Type B pancreatic cell (in vitro differentiated cells): ENCODE results near the gene PGM2L1. TPM values are rescaled to one million over a fixed set of nuclear protein-coding genes. Genes with fewer than 3 reads are reported as not detected.

Experiments
- DNase-seq: peaks from one replicate; pipeline ENCODE4 v3.0.0; 2021; ENCODE audit warnings: mixed read lengths; ENCODE audit not compliant: unreplicated experiment; ENCODE audit errors: extremely low spot score
- H3K27ac Mint-ChIP-seq: 2 replicates; pipeline ENCODE4 v1.8.0; 2021; ENCODE audit warnings: mild to moderate bottlenecking, mixed read lengths
- H3K27me3 Mint-ChIP-seq: 2 replicates; pipeline ENCODE4 v1.8.0; 2021; ENCODE audit warnings: mixed read lengths
- H3K36me3 Mint-ChIP-seq: 2 replicates; pipeline ENCODE4 v1.8.0; 2021; ENCODE audit warnings: mixed read lengths
- H3K4me1 Mint-ChIP-seq: one replicate; pipeline ENCODE4 v1.8.0; 2021; ENCODE audit warnings: mixed read lengths; ENCODE audit not compliant: unreplicated experiment
- H3K4me3 Mint-ChIP-seq: 2 replicates; pipeline ENCODE4 v1.8.0; 2021; ENCODE audit warnings: mild to moderate bottlenecking, mixed read lengths
- H3K9me3 Mint-ChIP-seq: 2 replicates; pipeline ENCODE4 v1.8.0; 2021; ENCODE audit warnings: mixed read lengths
- total RNA-seq: library from RNA; stranded (reverse); gene quantifications from 2 replicates; pipeline ENCODE4 v1.2.1, GENCODE V29; 2021; ENCODE audit warnings: low replicate concordance
- TF ChIP-seq, protein P1 (sequence below): fragments of 200-600 bp; sonication (generic); conservative IDR thresholded peaks from 2 replicates; pipeline ENCODE4 v1.5.0; 2021; ENCODE audit warnings: antibody characterized with exemption, mild to moderate bottlenecking

Gene PGM2L1
- total RNA-seq, 1 donor from 2014 or later, result 10.3 TPM

DNA sequence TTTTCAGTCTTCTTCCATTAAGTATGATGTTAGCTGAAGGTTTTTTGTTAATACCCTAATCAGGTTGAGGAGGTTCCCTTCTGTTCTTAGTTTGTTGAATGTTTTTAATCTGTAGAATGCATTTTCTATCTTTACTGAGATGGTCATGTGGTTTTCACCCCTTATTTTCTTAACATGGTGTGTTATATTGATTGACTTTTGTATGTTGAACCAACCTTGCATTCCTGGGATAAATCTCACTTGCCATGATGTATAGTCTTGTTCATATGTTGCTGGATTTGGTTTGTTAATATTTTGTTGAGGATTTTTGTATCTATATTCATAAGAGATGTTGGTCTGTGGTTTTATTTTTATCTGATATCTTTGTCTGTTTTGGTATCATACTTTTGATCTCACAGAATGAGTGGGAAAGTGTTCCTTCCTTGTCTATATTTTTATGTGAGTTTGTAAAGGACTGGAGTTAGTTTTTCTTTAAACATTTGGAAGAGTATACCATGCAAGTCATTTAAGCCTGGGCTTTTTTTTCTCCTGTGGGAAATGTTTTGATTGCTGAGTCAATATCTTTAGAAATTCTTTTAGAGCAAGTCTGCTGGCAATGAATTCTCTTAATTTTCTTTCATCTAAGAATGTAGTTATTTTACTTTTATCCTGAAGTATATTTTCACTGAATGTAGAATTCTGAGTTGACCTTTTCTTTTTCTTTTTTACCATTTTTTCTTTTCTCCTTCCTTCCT, 81.3 kb downstream of the PGM2L1 start:
- no peaks in the 10 kb centered on the region for H3K4me1 Mint-ChIP-seq
- TF ChIP-seq, protein P1, sequence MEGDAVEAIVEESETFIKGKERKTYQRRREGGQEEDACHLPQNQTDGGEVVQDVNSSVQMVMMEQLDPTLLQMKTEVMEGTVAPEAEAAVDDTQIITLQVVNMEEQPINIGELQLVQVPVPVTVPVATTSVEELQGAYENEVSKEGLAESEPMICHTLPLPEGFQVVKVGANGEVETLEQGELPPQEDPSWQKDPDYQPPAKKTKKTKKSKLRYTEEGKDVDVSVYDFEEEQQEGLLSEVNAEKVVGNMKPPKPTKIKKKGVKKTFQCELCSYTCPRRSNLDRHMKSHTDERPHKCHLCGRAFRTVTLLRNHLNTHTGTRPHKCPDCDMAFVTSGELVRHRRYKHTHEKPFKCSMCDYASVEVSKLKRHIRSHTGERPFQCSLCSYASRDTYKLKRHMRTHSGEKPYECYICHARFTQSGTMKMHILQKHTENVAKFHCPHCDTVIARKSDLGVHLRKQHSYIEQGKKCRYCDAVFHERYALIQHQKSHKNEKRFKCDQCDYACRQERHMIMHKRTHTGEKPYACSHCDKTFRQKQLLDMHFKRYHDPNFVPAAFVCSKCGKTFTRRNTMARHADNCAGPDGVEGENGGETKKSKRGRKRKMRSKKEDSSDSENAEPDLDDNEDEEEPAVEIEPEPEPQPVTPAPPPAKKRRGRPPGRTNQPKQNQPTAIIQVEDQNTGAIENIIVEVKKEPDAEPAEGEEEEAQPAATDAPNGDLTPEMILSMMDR, result no peak
- no peak for DNase-seq

DNA sequence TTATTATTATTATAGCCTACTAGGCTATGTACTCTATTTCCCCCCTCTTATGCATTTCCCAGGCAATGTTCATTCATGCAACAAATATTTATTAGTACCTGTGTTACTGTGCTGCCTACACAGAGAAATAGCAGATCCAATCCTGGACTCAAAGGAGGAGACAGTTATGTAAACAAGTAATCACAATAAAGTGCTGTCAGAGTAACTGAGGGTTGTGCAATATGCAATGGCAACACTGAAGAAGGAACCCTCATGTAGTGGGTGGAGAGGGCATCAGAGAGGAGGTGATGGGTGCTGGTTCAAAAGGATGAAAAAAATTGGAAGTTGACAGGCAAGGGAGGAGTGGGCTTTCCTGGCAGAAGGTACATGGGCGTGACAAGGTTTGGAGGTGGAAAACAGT, 85.9 kb downstream of the PGM2L1 start:
- H3K4me3 Mint-ChIP-seq, result no peak overlapping the region
- no peak for DNase-seq
- H3K27me3 Mint-ChIP-seq, result peaks cover 63% of the 10 kb centered on the region
- H3K27ac Mint-ChIP-seq, result no peak overlapping the region
- TF ChIP-seq, protein P1, result no peak
- H3K9me3 Mint-ChIP-seq, result peaks cover 16% of the 10 kb centered on the region
- H3K4me1 Mint-ChIP-seq, result no peaks in the 10 kb centered on the region
- peaks cover 4% of the 10 kb centered on the region for H3K36me3 Mint-ChIP-seq

More for the DNA sequence above, 81.3 kb downstream of the PGM2L1 start:
- Mint-ChIP-seq H3K27ac (no peak overlapping the region), H3K27me3 (peaks cover 45% of the 10 kb centered on the region), H3K9me3 (peaks cover 26% of the 10 kb centered on the region), H3K4me3 (no peak overlapping the region), H3K36me3 (peaks cover 4% of the 10 kb centered on the region)

DNA sequence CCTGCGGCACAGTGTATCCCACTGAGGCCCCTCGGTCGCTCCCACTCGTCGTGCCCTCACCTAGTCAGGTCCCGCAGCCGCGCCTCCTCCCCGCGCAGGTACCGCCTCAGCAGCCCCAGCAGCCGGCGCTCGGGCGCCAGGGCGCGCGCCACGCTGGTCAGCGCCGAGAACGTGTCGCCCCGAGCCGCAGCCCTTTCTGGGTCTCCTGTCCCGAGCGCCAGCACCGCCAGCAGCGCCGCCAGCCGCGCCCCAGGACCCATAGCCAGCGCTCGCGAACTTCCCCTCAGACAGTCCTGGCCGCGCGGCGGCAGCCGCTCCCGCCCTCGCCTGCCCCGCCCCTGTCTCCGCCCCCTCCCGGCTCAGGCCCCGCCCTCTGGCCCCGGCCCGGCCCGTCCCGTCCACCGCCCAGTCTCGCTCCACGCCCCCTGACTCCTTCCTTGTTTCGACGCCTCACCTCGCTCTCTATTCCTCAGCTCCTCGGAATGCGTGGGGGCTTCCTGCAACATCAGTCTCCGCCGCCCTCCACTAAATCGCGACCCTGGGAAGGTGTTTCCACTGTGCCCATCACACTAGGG, 86.8 kb downstream of the PGM2L1 start, which contains the start of gene P4HA3:
TSS of gene P4HA3 (minus strand) at position 289 of the 575 bp plus-strand sequence. CDS start at position 260, 29 bp downstream.
- H3K36me3 Mint-ChIP-seq, result no peaks in the 10 kb centered on the region
- peak within 1 kb of the TSS; percentile 82 for H3K4me3 Mint-ChIP-seq
- H3K9me3 Mint-ChIP-seq, result peaks cover 9% of the 10 kb centered on the region
- H3K4me1 Mint-ChIP-seq, result no peaks in the 10 kb centered on the region
- peak; percentile 74 for DNase-seq
- TF ChIP-seq, protein P1, result no peak
- no peak within 1 kb of the TSS for H3K27ac Mint-ChIP-seq
- peaks cover 63% of the 10 kb centered on the region for H3K27me3 Mint-ChIP-seq

DNA sequence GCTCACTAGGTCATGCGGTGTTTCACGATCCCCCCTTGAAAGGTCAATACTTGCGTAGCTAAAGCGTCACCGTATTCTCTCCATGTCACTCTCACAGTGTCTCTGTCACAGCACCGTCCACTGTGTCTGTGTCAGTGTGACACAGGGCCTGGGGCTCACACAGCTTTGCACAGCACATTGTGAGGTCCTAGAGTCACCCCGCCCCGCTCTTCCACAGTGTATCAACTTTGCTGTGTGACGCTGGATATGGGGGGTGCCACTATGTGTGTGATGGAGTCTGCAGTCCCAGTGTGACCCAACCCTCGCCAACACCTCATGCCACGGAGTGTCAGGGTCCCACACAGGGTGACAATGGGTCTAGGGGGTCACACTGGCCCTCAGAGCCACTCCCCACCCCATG, 87.4 kb downstream of the PGM2L1 start:
- Mint-ChIP-seq H3K27me3 (peaks cover 68% of the 10 kb centered on the region), H3K9me3 (peaks cover 9% of the 10 kb centered on the region), H3K36me3 (no peaks in the 10 kb centered on the region), H3K4me1 (no peaks in the 10 kb centered on the region), H3K27ac (no peak overlapping the region), H3K4me3 (peak overlapping the region; percentile 82)
- no peak for DNase-seq
- TF ChIP-seq, protein P1, result no peak

DNA sequence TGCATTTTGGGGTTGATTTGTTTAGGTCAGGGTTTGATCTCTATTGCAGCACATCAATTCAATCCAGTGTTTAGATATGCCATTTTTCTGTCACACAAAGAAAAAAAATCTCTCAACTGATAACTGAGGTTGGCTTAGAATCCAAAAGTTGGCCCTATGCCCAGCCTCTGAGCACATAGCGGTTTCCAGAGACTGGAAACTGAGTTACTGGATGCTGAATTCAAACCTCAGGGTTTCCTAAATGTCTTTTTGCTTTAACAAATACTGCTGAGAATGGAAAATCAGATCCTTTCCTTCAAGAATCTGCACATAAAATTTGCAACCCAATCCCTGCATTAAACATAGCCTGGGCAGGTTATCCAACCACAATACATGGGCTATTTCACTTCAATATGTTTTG, 90.8 kb downstream of the PGM2L1 start:
- Mint-ChIP-seq H3K36me3 (no peaks in the 10 kb centered on the region), H3K27ac (no peak overlapping the region), H3K9me3 (peaks cover 2% of the 10 kb centered on the region), H3K4me1 (no peaks in the 10 kb centered on the region), H3K4me3 (no peak overlapping the region), H3K27me3 (peaks cover 62% of the 10 kb centered on the region)
- DNase-seq, result no peak
- TF ChIP-seq, protein P1, result no peak
